Esophagus squamous epithelium (tissue), 4 donors: Measurements from ENCODE around the gene FBXO38.

Experiments
- CTCF ChIP-seq, 6 experiments: fragments of 450-650 bp in 4 of 6; fragments of 200-600 bp in 2 of 6; sonication (generic) in 2 of 6; IDR thresholded peaks; one replicate each; pipeline ENCODE4 v1.5.1; 2016 to 2019; ENCODE audit warnings: antibody characterized with exemption in 6 of 6, mild to moderate bottlenecking in 4 of 6, moderate library complexity in 4 of 6
- POLR2A ChIP-seq, 4 donors: fragments of 450-650 bp; IDR thresholded peaks; one replicate each; pipeline ENCODE4 v1.6.1; 2017; ENCODE audit warnings: antibody characterized with exemption in 4 of 4, mild to moderate bottlenecking in 4 of 4, moderate library complexity in 3 of 4

GRCh38 chr5:148465381-148466235 is 81.8 kb downstream of the FBXO38 start:
- TF ChIP-seq CTCF (IDR thresholded peaks at IDR 0.05) (no peak), POLR2A (IDR thresholded peaks at IDR 0.05) (no peak)
